SIG-M5 (cell line): ENCODE measurements around the gene RIPOR2.

Experiments
- DNase-seq: peaks from one replicate; lab custom pipeline; 2025; lab: John Stamatoyannopoulos, UW

The RIPOR2 gene

DNA sequence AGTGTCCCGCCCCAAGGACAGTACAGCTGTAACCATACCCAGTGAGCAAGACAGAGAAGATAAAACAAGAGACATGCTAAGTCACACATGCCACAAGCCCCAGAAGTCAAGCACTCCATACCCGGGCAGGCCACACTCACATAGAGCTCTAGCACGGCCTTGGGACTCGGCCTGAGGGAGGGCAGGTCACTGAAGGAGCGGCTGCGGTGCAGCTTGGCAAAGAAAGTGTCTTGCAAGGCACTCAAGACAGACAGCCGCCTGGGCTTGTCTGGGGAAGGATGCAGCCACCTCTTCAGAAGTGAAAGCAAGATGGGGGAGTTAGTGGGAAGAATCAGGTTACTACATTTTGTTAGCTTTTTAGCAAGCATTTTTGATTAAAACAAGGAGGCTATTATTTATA lies 88.4 kb downstream of the RIPOR2 start:
- DNase-seq, result no peak

DNA sequence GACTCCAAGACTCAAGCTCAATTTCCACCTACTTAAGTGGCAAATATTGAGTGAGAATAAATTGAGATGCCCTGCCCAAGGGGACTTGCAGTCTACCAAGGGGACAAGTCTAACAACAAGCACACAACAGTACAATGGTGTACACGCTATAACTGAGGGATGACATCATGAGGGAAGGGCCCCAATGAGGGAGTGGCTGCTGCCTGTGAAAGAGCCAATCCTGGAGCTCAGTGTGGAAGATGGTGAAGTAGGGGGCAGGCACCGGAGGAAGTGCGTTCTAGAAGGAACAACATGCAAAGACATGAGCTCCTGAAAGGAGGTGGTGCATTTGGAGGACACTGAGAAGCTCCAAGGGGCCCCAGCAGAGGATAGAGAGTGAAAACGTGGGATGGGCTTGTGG lies 90.2 kb downstream of the RIPOR2 start:
- DNase-seq, result no peak

DNA sequence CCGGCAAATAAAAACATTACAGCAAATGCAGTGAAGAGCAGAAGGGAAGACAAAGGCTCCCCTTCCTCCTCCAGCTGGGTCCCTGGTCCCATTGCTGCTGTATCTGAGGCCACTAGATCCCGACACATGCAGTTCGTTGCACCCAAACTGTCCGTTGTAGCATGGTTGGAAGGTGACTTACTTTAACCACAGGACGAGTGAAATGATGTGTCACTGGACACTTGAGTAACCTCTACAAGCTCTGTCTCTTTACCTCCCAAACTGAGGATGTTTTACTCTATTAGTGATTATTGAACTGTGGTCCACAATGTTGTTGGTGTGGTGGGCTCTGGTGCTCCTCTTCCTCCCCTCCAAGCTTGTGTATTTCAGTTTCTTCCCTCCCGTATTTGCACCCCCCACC lies 90.9 kb downstream of the RIPOR2 start:
- DNase-seq, result no peak

DNA sequence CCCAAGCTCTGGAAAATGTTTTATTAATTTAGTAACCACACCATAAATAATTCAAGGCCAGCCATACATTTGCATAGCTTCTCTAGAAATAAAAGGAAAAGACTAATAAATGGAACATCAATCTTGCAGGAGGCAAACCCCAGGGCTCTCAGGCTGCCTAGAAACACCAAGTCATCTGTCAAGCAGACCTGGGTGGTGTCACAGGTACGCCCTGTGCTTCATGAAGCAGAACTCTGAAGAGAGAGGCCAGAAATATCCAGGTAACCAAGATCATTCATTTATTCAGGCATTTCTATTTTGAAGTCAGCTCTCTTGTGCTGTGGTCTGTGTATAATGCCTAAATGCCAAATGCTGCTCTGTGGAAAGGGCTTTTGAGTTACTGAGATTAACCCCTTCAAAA lies 91.7 kb downstream of the RIPOR2 start:
- no peak for DNase-seq

DNA sequence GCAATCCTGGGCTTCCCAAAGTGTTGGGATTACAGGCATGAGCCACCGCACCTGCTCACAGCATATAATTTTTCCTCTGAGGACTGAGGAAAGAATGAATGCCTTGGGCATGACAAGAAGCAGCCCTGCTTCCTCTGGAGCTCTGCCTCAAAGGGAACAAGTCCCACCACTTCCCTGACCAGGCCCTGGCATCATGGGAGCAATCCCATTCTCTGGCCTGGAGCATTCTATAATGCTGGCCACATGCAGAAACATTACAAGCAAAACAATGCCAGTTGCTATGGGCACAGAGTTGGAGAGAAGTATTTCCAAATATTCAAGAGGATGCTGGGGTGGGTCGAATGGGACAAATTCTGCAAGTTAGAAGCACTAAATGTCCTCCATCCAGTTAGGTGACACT lies 95.6 kb downstream of the RIPOR2 start:
- no peak for DNase-seq

DNA sequence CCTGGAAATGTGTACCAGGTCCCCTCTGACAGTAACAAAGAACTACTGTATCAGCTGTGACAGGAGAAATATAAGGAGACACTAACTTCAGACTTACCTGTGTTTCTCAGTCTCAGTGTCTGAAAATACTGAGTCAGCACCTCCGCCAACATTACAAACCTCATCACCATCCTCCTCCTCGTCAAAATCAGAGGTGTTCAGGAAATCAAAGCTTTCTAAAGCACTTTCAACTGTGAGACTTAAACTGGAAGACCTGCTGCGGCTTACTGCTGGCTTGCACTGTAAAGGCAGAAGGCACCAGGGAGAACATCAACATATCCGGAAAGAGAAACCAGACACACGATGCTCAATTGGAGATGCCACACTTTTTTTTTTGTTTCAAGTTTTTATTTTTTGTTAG lies 96.8 kb downstream of the RIPOR2 start:
- no peak for DNase-seq

DNA sequence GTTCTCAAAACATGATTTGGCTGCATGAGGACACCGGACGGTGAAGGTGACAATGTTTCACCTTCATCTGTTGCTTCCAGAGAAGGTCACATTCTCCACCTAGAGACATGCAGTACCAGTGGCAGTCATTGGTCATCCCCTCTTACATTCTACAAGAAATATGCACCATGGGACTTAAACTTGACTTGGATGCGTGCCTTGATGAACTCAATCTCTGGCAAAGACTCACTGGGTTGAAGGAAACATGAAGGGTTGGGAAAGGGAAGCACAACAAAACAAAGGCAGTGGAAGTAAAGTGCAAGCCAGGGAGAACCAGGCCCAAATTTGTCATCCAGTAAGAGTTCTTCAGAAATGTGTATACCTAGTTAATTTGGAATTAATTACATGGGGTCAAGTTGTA lies 97.7 kb downstream of the RIPOR2 start:
- DNase-seq, result no peak

DNA sequence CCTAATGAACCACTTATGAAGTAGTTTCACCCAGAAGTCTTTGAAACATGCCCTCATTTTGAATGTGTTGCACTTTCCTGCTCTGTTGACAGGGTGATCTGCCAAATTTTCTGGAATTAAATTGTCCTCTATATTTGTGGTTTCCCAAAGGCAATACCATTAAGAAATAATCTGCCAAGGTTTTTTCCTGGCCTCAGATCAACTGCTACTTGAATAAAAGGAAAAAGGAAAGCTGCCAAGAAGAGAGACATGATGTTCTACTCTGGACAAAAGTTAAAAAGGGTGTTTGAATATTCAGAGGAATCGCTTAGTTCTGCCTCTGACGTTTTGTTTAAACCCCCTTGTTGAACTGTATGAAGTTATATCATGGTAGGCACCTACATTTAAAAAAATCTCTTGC lies 99.7 kb downstream of the RIPOR2 start:
- DNase-seq, result no peak

DNA sequence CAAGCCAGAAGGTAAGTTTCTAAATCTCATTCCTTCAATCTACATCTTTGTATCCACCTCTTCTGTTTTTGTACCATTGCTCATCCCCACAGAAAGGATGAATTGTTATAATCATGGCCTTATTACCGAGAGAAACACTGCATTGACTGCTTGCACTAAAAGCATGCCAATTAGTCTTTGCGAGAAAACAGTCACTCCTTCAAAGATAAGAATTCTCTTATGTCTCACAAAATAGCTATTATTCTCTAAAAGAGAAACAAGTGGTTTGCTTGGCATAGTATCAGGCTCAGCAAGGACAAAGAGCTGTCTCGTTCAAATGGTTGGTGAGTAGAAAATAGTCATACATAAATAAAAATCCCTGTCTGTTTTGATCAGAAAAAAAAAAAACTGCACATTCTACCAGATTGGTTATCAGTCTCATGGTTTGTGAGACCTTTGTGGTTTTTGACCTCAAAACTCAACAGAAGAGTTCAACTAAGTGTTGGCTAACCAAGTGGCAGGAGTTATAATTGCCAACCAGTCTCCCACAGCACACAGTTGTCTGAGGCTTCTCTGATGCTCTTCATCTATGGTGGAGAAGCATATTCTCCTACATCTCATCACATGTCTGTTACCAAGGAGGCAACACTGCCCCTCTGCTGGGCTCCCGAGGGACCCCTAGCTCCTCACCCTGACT lies 101.9 kb downstream of the RIPOR2 start:
- DNase-seq, result no peak

DNA sequence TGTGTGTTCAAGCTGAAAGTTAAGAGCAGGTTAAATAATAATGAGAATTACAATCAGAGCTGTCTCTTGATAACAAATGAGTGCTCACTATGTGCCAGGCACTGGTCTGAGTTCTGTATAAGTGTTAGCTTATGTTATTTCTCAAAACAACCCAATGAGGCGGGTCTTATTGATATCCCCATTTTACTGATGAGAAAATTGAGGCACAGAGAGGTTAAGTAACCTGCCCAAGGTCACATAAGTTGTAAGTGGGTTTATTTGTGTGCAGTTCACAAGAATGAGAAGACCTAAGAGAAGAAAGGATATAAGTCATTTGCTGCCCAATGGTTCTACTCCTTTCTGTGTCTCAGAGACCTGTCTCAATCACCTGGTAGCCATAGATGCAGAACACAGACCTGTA lies 103.0 kb downstream of the RIPOR2 start:
- no peak for DNase-seq

DNA sequence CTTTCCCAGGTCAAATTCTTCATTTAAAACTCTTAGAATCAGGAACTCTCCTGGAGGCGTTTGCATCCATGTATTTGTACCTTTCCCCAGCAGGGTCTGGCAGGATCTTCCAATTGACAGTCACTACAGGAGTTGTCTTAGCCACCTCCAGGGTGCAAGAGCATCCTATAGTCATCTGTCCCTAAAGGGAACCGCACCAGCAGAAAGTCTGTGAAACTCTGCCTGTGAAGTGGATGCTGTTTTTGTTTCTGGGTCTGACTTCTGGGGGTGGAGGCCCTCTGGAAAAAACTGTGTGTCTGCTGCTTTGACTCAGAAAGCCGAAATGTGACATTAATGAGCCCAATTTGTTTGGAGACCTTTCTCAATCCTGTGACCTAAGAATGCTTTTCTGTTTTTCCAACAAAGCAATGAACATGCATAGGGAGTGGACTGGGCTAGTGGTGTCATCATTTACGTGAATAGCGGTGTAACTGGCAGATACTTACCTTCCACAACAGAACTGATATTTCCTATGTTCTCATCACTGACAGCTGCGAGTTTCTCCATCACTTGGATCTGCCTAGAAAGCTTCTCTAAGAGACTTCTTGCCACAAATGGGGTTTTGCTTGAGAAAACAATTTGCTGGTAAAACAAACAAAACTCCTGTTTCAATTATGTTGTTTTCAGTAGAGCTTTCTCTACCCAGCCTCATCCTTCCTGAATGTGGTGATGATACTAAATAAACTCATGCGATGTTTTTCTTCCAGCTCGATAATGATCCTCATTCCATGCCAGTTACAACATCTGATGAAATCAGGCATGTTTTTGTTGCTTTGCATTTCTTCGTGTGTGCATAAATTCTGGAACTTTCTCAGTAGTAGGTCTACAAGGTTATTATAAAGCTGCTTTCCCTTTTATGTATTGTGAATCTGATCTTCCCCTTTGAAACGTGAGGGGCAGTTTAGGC lies 103.7 kb downstream of the RIPOR2 start:
- DNase-seq, result no peak

DNA sequence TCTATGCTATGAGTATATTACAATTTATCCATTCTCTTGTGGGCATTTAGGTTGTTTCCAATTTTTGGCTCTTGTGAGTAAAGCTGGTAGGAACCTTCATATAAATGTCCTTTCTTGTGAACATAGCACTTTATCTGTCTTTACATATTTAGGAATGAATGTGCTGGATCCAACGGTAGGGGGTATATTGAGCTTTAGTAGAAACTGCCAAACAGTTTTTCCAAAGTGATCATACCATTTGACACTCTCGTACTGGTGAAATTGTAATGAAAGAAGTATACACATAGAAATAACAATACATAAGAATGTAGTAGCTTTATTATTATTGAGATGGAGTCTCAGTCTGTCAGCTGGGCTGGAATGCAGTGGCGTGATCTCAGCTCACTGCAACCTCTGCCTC lies 106.1 kb downstream of the RIPOR2 start:
- no peak for DNase-seq

DNA sequence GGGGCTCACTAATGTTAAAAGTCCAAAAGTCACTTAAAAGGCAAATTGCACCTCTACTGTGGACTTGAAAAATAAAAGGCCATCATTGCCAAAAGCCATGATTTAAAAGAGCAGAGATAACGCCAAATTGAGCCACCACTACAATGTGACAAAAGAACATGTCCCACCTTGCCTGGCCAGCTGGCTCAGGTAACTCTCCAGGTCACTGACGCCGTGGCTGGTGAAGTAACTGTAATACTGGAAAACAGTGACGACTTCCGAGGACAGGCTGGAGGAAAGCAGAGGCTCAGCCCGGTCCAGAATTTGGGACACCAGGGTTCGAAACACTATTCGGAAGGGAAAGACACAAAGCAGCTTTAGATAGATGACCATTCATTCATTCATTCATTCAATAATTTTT lies 107.8 kb downstream of the RIPOR2 start:
- DNase-seq, result no peak

DNA sequence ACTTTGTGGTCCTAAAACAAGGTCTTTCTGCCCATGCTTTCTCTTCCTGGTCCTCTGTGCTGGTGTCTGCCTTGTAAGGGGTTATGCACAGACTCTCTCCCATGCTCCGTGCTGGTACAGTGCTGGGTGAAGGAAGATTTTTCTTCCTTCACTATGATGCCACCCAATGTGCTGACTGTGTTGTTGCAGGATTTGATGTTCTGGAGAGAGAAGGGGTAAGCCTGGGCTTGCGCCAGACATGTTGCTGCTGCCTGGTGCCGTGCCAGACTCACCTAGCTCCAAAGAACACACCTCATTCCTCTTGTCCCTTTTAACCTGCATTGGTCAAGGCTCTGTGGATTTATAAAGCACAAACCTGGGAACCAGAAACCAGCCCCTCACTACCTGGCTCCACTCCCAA lies 108.6 kb downstream of the RIPOR2 start:
- no peak for DNase-seq

DNA sequence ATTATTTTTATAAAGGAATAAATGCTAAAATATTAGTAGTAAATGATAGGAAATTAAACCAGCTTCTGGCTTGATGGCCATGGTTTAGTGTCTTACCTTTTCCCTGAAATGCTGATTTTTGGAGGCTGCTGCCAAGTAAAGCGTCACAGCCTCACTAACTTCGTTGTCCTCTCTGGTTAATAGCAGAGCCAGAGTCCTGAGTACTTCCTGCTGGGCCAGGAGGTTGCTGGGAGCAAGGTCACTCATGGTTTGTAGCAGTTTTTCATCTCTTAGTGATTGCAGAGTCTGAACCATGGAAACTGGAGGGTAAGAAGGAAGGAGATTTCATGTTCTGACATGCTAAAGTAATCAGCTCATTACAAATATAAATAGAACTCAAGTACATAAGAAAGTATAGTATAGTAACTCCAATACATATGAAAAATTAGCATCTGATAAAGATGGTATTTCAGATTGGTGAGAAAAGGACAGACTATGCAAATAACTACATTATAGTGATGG lies 110.6 kb downstream of the RIPOR2 start:
- no peak for DNase-seq

DNA sequence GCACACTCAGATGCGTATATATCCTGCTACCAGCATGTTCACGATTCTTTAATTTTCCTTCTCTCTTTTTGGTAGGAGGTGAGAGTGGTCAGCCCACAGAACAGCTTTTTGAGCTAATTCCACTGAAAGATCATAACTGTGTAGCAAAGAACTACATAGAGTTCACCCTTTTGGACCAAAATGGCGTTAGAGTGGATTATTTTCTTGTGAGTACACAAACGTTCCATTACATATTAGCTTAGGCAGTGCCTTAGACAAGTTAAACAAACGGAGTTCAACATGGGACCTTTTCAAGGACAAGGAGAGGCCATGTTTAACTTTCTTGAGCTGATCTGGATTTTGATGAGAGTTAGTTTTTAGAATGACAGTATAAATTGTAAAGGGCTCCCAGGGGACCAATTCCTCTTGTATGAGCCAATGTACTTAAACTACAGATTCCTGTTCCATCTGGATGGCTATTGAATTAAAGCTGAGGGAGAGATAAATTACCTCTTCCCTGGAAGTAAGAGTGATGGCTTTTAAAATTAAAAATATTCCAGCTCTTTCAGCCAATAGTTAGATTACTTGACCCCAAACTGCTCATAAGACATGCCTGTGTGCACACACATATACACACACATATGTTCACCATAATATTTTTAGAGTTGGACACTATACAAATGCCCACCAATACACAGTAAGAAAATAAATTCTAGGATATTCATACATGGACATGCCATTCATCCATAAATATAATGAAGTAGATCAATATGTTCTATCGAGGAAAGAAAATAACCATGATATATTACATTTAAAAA lies 111.4 kb downstream of the RIPOR2 start:
- DNase-seq, result no peak

DNA sequence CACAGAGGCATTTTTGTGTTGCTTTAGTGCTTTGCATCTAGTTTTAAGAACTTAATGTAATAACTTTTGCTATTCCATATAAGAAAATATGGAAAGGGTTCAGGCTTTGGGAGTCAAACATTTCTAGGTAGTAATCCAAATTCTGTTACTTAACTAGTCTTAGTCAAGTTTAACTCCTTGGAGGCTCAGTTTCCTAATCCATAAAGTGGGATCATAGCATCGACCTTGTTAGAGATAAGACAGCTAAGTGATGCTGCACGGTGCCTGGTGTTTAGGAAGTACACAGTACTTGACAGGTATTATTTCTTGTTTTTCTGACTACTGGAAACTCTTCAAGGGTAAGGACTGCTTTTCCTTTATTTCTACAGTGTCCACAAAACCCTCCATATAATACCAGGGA lies 112.6 kb downstream of the RIPOR2 start:
- DNase-seq, result no peak

DNA sequence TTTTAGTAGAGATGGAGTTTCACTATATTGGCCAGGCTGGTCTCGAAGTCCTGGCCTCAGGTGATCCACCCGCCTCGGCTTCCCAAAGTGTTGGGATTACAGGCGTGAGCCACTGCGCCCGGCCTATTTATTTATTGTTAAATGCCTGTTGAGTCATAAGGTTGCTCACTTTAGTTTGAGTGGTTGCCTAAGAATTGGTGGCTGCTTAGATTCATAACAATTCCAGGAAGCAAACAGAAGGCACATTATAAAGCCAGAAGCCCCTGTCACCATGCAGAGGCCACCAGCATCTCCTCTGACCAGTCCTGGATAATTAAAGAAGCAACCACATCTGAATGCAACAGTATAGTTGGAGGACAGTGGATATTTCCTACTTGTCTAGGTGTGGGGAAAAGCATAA lies 113.1 kb downstream of the RIPOR2 start:
- no peak for DNase-seq

DNA sequence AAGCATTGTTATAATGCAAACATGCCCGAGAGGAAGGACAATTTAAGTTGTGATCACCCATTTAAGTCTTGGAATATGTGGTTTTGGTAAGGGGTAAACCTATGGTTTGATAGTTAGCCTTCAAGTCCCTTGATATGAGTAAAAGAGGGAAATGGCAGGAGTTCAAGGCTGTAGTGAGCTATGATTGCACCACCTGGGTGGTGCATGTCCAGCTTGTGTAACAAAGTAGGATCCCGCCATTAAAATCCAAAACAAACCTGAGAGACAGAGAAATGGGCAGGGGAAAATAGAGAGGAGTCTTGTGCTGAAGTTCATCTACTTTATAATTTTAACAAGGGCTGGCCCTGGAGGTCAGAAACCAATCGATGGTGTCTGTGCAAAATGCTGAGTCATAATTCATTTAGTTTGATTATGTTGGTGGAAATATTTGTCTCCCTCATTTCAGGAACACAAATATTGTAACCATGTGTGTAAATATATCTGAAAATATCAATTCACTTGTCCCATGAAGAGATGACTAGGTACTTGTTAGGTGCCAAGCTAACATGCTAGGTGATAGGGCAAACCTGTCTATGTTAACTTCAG lies 113.8 kb downstream of the RIPOR2 start:
- DNase-seq, result no peak

DNA sequence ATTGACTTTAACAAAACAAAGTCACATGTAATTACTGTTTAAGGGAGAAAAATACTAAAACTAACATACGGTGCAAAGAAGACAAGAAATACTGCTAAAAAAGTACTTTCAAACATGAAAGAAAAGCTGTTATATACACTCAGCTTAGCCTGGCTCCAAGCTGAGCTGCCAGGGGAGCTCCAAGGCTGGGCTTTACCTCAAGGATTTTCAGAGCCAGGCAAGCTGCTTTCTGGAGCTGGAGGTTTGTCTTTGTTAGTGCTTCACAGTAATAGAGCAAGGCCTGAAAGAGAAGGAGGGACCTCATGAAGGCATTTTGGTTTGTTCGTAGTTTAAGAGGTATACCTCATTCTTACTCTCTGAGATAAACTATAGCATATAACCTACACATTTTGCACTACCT lies 117.4 kb downstream of the RIPOR2 start:
- no peak for DNase-seq

DNA sequence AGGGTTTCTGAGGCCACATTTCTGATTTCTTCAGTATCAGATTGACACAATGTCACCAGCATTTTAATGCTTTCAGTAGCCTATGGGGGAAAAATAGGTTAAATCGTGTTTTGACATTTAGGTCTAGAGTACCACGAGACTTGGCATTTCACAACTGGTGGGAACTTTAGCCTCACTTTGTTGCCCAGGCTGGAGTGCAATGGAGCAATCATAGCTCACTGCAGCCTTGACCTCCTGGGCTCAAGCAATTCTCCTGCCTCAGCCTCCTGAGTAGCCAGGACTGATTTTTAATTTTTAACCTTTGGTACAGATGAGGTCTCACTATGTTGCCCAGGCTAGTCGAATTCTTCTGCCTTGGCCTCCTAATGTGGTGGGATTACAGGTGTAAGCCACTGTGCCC lies 126.0 kb downstream of the RIPOR2 start:
- DNase-seq, result no peak

DNA sequence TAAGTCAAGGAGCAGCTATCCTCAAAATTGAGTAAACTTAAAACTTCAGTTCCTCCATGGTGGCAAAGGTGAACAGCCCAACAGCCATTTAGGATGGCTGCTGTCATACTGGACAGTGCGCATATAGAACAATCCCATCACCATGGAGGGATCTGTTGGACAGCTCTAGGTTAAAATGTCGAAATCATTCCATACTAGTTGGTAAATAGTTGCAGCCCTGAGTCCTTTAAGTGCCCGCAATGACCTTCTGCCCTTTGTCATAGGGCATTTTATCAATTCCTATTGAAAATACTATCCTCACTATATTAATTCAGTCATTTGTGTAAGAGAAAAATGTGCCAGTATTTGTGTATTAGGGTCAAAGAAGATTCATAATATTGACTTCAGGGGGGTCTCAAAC lies 128.2 kb downstream of the RIPOR2 start:
- no peak for DNase-seq
